IPS-11a (cell line): Measurements from ENCODE around the gene USP15.

Experiments used
- H3K4me3 ChIP-seq: one replicate; pipeline ENCODE4 v1.5.1; 2013; ENCODE audit warnings: low read depth, low read length, control low read depth

The USP15 gene

GRCh38 chr12:62279961-62280360, 19.8 kb downstream of the USP15 start:
- H3K4me3 ChIP-seq = no peak overlapping the region

GRCh38 chr12:62282057-62282774, 22.0 kb downstream of the USP15 start:
- H3K4me3 ChIP-seq = no peak overlapping the region

GRCh38 chr12:62284749-62285148, 24.5 kb downstream of the USP15 start:
- no peak overlapping the region for H3K4me3 ChIP-seq

- H3K4me3 ChIP-seq = no peak overlapping the region
Measured at GRCh38 chr12:62285284-62285683, 25.1 kb downstream of the USP15 start.

GRCh38 chr12:62288328-62288727, 28.1 kb downstream of the USP15 start:
- no peak overlapping the region for H3K4me3 ChIP-seq

GRCh38 chr12:62290846-62291245, 30.6 kb downstream of the USP15 start:
- no peak overlapping the region for H3K4me3 ChIP-seq

GRCh38 chr12:62291864-62292760, 31.9 kb downstream of the USP15 start:
- no peak overlapping the region for H3K4me3 ChIP-seq

- H3K4me3 ChIP-seq = no peak overlapping the region
Measured at GRCh38 chr12:62292761-62293344, 32.6 kb downstream of the USP15 start.

- H3K4me3 ChIP-seq = no peak overlapping the region
Measured at GRCh38 chr12:62294378-62294777, 34.2 kb downstream of the USP15 start.

- H3K4me3 ChIP-seq = no peak overlapping the region
Measured at GRCh38 chr12:62296001-62296400, 35.8 kb downstream of the USP15 start.

GRCh38 chr12:62297321-62297720, 37.1 kb downstream of the USP15 start:
- H3K4me3 ChIP-seq = no peak overlapping the region

- no peak overlapping the region for H3K4me3 ChIP-seq
Measured at GRCh38 chr12:62299617-62300016, 39.4 kb downstream of the USP15 start.

GRCh38 chr12:62301080-62301798, 41.0 kb downstream of the USP15 start:
- H3K4me3 ChIP-seq = no peak overlapping the region

GRCh38 chr12:62301799-62302133, 41.6 kb downstream of the USP15 start:
- H3K4me3 ChIP-seq = no peak overlapping the region

- H3K4me3 ChIP-seq = no peak overlapping the region
Measured at GRCh38 chr12:62304560-62304959, 44.4 kb downstream of the USP15 start.

- no peak overlapping the region for H3K4me3 ChIP-seq
Measured at GRCh38 chr12:62305778-62306177, 45.6 kb downstream of the USP15 start.

- no peak overlapping the region for H3K4me3 ChIP-seq
Measured at GRCh38 chr12:62306569-62307530, 46.6 kb downstream of the USP15 start.

GRCh38 chr12:62308201-62308600, 48.0 kb downstream of the USP15 start:
- H3K4me3 ChIP-seq = no peak overlapping the region

GRCh38 chr12:62313727-62314380, 53.6 kb downstream of the USP15 start:
- no peak overlapping the region for H3K4me3 ChIP-seq

GRCh38 chr12:62317017-62317416, 56.8 kb downstream of the USP15 start:
- no peak overlapping the region for H3K4me3 ChIP-seq
